Neural cell (in vitro differentiated cells): Measurements from ENCODE around the gene ATP8B4.

Experiments
- CTCF ChIP-seq: fragments of 450-650 bp; IDR thresholded peaks from 2 replicates; pipeline ENCODE4 v1.5.1; 2014; ENCODE audit warnings: antibody characterized with exemption, mild to moderate bottlenecking, moderate library complexity; ENCODE audit not compliant: poor library complexity, severe bottlenecking
- EP300 ChIP-seq: fragments of 450-650 bp; conservative IDR thresholded peaks from 2 replicates; pipeline ENCODE4 v1.6.1; 2014; ENCODE audit warnings: antibody characterized with exemption, mild to moderate bottlenecking, moderate library complexity; ENCODE audit not compliant: poor library complexity, severe bottlenecking
- EZH2 ChIP-seq: fragments of 200-600, 300-800 bp; shearing (Covaris generic), sonication (generic); IDR thresholded peaks from 2 replicates; pipeline ENCODE4 v1.6.1; 2014; ENCODE audit warnings: antibody characterized with exemption, low read length, borderline replicate concordance, mild to moderate bottlenecking; ENCODE audit not compliant: insufficient read depth, poor library complexity, severe bottlenecking
- RAD21 ChIP-seq: fragments of 450-650 bp; conservative IDR thresholded peaks from 2 replicates; pipeline ENCODE4 v1.6.1; 2014; ENCODE audit warnings: antibody characterized with exemption, mild to moderate bottlenecking, moderate library complexity

DNA sequence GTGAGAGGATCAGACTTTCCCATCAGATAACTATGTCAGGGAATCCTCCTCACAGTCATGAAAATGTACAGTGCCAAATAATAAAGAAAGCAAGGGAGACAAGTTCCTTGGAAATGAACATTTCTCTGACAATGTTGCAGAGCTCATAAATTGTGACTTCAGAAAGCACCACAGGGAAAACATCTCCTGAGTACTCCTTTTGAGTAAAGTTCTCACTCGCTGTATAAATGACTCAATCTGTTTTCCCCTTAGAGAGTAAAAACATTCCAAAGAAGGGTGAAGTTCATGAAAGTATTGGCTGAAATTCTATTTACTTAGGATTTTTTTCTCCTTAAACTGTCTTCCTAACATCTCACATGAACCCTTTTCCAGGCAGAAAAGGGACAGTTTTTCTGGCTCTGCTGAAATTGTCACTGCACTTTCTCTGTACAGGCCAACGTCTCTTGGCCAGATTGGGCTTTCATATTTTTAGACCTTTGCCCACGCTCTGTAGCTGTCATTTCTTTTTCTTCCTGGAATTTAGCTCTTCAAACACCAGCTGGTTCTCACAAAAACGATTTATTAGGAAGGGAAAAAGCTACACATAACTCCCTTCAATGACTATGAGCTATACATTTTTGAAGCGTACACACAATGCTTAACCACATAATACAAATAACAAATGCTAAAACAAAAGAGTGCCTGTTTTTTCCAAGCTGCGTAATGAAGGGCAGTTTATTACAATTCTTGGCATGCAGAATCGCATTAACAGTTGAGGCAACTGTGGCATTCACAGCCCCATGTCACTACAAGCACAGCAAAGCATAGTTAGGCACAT lies 216.1 kb downstream of the ATP8B4 start:
- TF ChIP-seq CTCF (no peak), RAD21 (no peak), EZH2 (no peak), EP300 (no peak)
